Measurements from ENCODE around the gene MSN.

GRCh38 chrX:65687367-65687766, 19.9 kb downstream of the MSN start:
- no peak for TF ChIP-seq CTCF (IDR thresholded peaks at IDR 0.05; ENCODE audit: low read length)
- TF ChIP-seq EZH2 (IDR thresholded peaks at IDR 0.05; ENCODE audit: borderline replicate concordance, low read length) = no peak

Data from OCI-LY1 (cell line).